Testis (tissue), 3 donors: Measurements from ENCODE around the gene MTERF4. TPM values are rescaled to one million over a fixed set of nuclear protein-coding genes. Genes with fewer than 3 reads are reported as not detected.

Source experiments
- DNase-seq: peaks from one replicate; pipeline ENCODE4 v3.0.0-alpha.2; 2019
- H3K27ac ChIP-seq, 2 donors: fragments of 200-600 bp; sonication (generic); one replicate each; pipeline ENCODE4 v1.5.1; 2019
- H3K27me3 ChIP-seq: fragments of 200-600 bp; sonication (generic); one replicate; pipeline ENCODE4 v1.5.1; 2019
- H3K36me3 ChIP-seq: fragments of 200-600 bp; sonication (generic); one replicate; pipeline ENCODE4 v1.5.1; 2017; ENCODE audit warnings: low read depth; ENCODE audit errors: missing control alignments
- H3K4me1 ChIP-seq: fragments of 200-600 bp; sonication (generic); one replicate; pipeline ENCODE4 v1.5.1; 2019
- H3K4me3 ChIP-seq, 2 donors: fragments of 200-600 bp; sonication (generic); one replicate each; pipeline ENCODE4 v1.5.1; 2017 to 2019
- H3K9me3 ChIP-seq: fragments of 200-600 bp; sonication (generic); one replicate; pipeline ENCODE4 v1.5.1; 2017
- CTCF ChIP-seq, 3 experiments: fragments of 450-650 bp in 2 of 3; fragments of 200-600 bp in 1 of 3; sonication (generic) in 1 of 3; IDR thresholded peaks; one replicate each; pipeline ENCODE4 v1.5.1; 2016 to 2019; ENCODE audit warnings: antibody characterized with exemption in 3 of 3, mild to moderate bottlenecking in 2 of 3, moderate library complexity in 1 of 3
- POLR2A ChIP-seq: fragments of 450-650 bp; IDR thresholded peaks from one replicate; pipeline ENCODE4 v1.6.1; 2017; ENCODE audit warnings: antibody characterized with exemption, mild to moderate bottlenecking, moderate library complexity
- WGBS, 2 donors: methylation state at CpG; one replicate each; pipeline ENCODE4 v1.1.5; 2018; 5-methylcytosine and 5-hydroxymethylcytosine counted together
- intact Hi-C: fragments of 100-400 bp; cut with DNase I; formaldehyde crosslinking; loops from one replicate; pipeline ENCODE4 v1.15.1; 2023; ENCODE audit warnings: low total_unique reads
- polyA plus RNA-seq: library from polyadenylated mRNA; stranded (reverse); fragments of 350-450 nt; fragmentation: Illumina TruSeq; extraction: RNeasy Lipid Tissue Mini Kit (QIAGEN cat#74804); gene quantifications from one replicate; pipeline ENCODE4 v1.2.3, GENCODE V29; 2014; ENCODE audit warnings: low read depth, low replicate concordance; ENCODE audit not compliant: insufficient read depth
- total RNA-seq, 2 donors: library from RNA; depleted of rRNA; stranded (reverse); fragments of >200 nt; gene quantifications; one replicate each; pipeline ENCODE4 v1.2.3, GENCODE V29; 2016

Gene MTERF4
- total and polyA plus RNA-seq, 3 donors from 2014 or later, result 26.4 to 40.6 (median 37.3) TPM

GRCh38 chr2:241053576-241054251 is 48.4 kb downstream of the MTERF4 start:
- intact Hi-C loops, result no loop called here
- Histone ChIP-seq H3K4me3 (no peak overlapping the region), H3K27me3 (no peaks in the 10 kb centered on the region), H3K27ac (no peak overlapping the region), H3K36me3 (no peaks in the 10 kb centered on the region), H3K9me3 (no peaks in the 10 kb centered on the region), H3K4me1 (no peaks in the 10 kb centered on the region)
- WGBS, 2 donors, result 94 to 96% methylated on average over 8 of the region's 8 CpGs
- TF ChIP-seq POLR2A, result no peak
- no peak for TF ChIP-seq CTCF (IDR thresholded peaks at IDR 0.05)
- peak; percentile 9 for DNase-seq

- DNase-seq, result peak; percentile 11
Measured at GRCh38 chr2:241052677-241053360, 49.3 kb downstream of the MTERF4 start.

GRCh38 chr2:241051578-241052487 is 50.3 kb downstream of the MTERF4 start:
- DNase-seq, result peak; percentile 10
- no peaks in the 10 kb centered on the region for H3K9me3 ChIP-seq

More at GRCh38 chr2:241052677-241053360, 49.3 kb downstream of the MTERF4 start:
- no peaks in the 10 kb centered on the region for H3K9me3 ChIP-seq
- H3K36me3 ChIP-seq, result no peaks in the 10 kb centered on the region
- H3K4me1 ChIP-seq, result no peaks in the 10 kb centered on the region
- H3K27ac ChIP-seq, result no peak overlapping the region
- 88 to 90% methylated on average over 9 to 31 of the region's 31 CpGs for WGBS, 2 donors
- intact Hi-C loops, result no loop called here
- H3K27me3 ChIP-seq, result no peaks in the 10 kb centered on the region
- TF ChIP-seq POLR2A (no peak), CTCF (IDR thresholded peaks at IDR 0.05) (no peak)
- H3K4me3 ChIP-seq, result no peak overlapping the region

More at GRCh38 chr2:241051578-241052487, 50.3 kb downstream of the MTERF4 start:
- Histone ChIP-seq H3K4me3 (no peak overlapping the region), H3K4me1 (no peaks in the 10 kb centered on the region), H3K36me3 (no peaks in the 10 kb centered on the region), H3K27me3 (no peaks in the 10 kb centered on the region), H3K27ac (no peak overlapping the region)
- TF ChIP-seq CTCF (IDR thresholded peaks at IDR 0.05) (no peak), POLR2A (no peak)
- WGBS, 2 donors, result 88 to 96% methylated on average over 25 to 31 of the region's 33 CpGs
- intact Hi-C loops, result no loop called here
